Neural cell (in vitro differentiated cells): Measurements from ENCODE around the gene YLPM1. TPM values are rescaled to one million over a fixed set of nuclear protein-coding genes. Genes with fewer than 3 reads are reported as not detected.

Experiments
- H2AFZ ChIP-seq: fragments of 200-600, 300-800 bp; sonication (generic), shearing (Covaris generic); 2 replicates; pipeline ENCODE4 v1.6.0; 2014; ENCODE audit warnings: low read depth, mild to moderate bottlenecking, antibody characterized with exemption, low read length, moderate library complexity
- H3F3A ChIP-seq: fragments of 200-600 bp; shearing (Covaris generic); 2 replicates; pipeline ENCODE4 v1.6.1; 2016; ENCODE audit warnings: mild to moderate bottlenecking, moderate library complexity, mixed read lengths, antibody characterized with exemption, low read length; ENCODE audit not compliant: insufficient read depth, poor library complexity, severe bottlenecking
- H3K27ac ChIP-seq: fragments of 200-600, 300-800 bp; sonication (generic), shearing (Covaris generic); 2 replicates; pipeline ENCODE4 v1.5.1; 2014; ENCODE audit warnings: mild to moderate bottlenecking, low read length, moderate library complexity
- H3K27me3 ChIP-seq: fragments of 300-800, 200-600 bp; sonication (generic), shearing (Covaris generic); 2 replicates; pipeline ENCODE4 v1.6.0; 2014; ENCODE audit warnings: mild to moderate bottlenecking, low read depth, low read length, moderate library complexity; ENCODE audit not compliant: insufficient read depth
- H3K36me3 ChIP-seq: fragments of 300-800, 200-600 bp; sonication (generic), shearing (Covaris generic); 2 replicates; pipeline ENCODE4 v1.5.1; 2014; ENCODE audit warnings: mild to moderate bottlenecking, antibody characterized with exemption, low read length, moderate library complexity; ENCODE audit not compliant: insufficient read depth
- H3K4me2 ChIP-seq: fragments of 300-800, 200-600 bp; sonication (generic), shearing (Covaris generic); 2 replicates; pipeline ENCODE4 v1.6.0; 2014; ENCODE audit warnings: mild to moderate bottlenecking, low read length
- H3K4me3 ChIP-seq: fragments of 300-800, 200-600 bp; sonication (generic), shearing (Covaris generic); 2 replicates; pipeline ENCODE4 v1.5.1; 2014; ENCODE audit warnings: mild to moderate bottlenecking, low read length, moderate library complexity
- H3K79me2 ChIP-seq: fragments of 200-600 bp; shearing (Covaris generic); replicated peaks from 2 replicates; pipeline ENCODE4 v1.6.0; 2014; ENCODE audit warnings: mild to moderate bottlenecking, low read length, moderate library complexity; ENCODE audit not compliant: insufficient read depth
- H3K9ac ChIP-seq: fragments of 300-800, 200-600 bp; sonication (generic), shearing (Covaris generic); 2 replicates; pipeline ENCODE4 v1.6.1; 2016; ENCODE audit warnings: mild to moderate bottlenecking, low read length, mixed read lengths
- H3K9me2 ChIP-seq: fragments of 200-600 bp; shearing (Covaris generic); 2 replicates; pipeline ENCODE4 v1.6.1; 2016; ENCODE audit warnings: mild to moderate bottlenecking, low read length, mixed read lengths; ENCODE audit not compliant: insufficient read depth
- H3K9me3 ChIP-seq: fragments of 200-600, 300-800 bp; sonication (generic), shearing (Covaris generic); 2 replicates; pipeline ENCODE4 v1.6.1; 2016; ENCODE audit warnings: mild to moderate bottlenecking, mixed run types, low read length, moderate library complexity, mixed read lengths
- H4K20me1 ChIP-seq: fragments of 200-600 bp; shearing (Covaris generic); 2 replicates; pipeline ENCODE4 v1.6.1; 2016; ENCODE audit warnings: mild to moderate bottlenecking, mixed run types; ENCODE audit not compliant: insufficient read depth
- EP300 ChIP-seq: fragments of 450-650 bp; conservative IDR thresholded peaks from 2 replicates; pipeline ENCODE4 v1.6.1; 2014; ENCODE audit warnings: antibody characterized with exemption, mild to moderate bottlenecking, moderate library complexity; ENCODE audit not compliant: poor library complexity, severe bottlenecking
- EZH2 ChIP-seq: fragments of 200-600, 300-800 bp; shearing (Covaris generic), sonication (generic); IDR thresholded peaks from 2 replicates; pipeline ENCODE4 v1.6.1; 2014; ENCODE audit warnings: antibody characterized with exemption, low read length, borderline replicate concordance, mild to moderate bottlenecking; ENCODE audit not compliant: insufficient read depth, poor library complexity, severe bottlenecking
- MXI1 ChIP-seq: fragments of 450-650 bp; conservative IDR thresholded peaks from 2 replicates; pipeline ENCODE4 v1.6.1; 2014; ENCODE audit warnings: antibody characterized with exemption, mild to moderate bottlenecking; ENCODE audit not compliant: poor library complexity, severe bottlenecking
- POLR2AphosphoS5 ChIP-seq: IDR thresholded peaks from 2 replicates; pipeline ENCODE4 v1.6.1; 2012
- RAD21 ChIP-seq: fragments of 450-650 bp; conservative IDR thresholded peaks from 2 replicates; pipeline ENCODE4 v1.6.1; 2014; ENCODE audit warnings: antibody characterized with exemption, mild to moderate bottlenecking, moderate library complexity
- SMC3 ChIP-seq: fragments of 450-650 bp; conservative IDR thresholded peaks from 2 replicates; pipeline ENCODE4 v1.6.1; 2014; ENCODE audit warnings: antibody characterized with exemption, mild to moderate bottlenecking, moderate library complexity; ENCODE audit not compliant: poor library complexity
- TAF1 ChIP-seq: IDR thresholded peaks from 2 replicates; pipeline ENCODE4 v1.6.1; 2012; ENCODE audit warnings: low read depth
- polyA plus RNA-seq: library from polyadenylated mRNA; depleted of rRNA; stranded (reverse); fragments of >200 nt; gene quantifications from 2 replicates; pipeline ENCODE4 v1.2.3, GENCODE V29; 2014
- TF ChIP-seq, protein P1 (sequence below): fragments of 450-650 bp; IDR thresholded peaks from 2 replicates; pipeline ENCODE4 v1.5.1; 2014; ENCODE audit warnings: antibody characterized with exemption, mild to moderate bottlenecking, moderate library complexity; ENCODE audit not compliant: poor library complexity, severe bottlenecking
- TF ChIP-seq, protein P2 (sequence below): IDR thresholded peaks from 2 replicates; pipeline ENCODE4 v1.6.1; 2012; ENCODE audit warnings: borderline replicate concordance

Gene YLPM1
- polyA plus RNA-seq, 1 donor from 2014 or later, result 63.4 TPM

DNA sequence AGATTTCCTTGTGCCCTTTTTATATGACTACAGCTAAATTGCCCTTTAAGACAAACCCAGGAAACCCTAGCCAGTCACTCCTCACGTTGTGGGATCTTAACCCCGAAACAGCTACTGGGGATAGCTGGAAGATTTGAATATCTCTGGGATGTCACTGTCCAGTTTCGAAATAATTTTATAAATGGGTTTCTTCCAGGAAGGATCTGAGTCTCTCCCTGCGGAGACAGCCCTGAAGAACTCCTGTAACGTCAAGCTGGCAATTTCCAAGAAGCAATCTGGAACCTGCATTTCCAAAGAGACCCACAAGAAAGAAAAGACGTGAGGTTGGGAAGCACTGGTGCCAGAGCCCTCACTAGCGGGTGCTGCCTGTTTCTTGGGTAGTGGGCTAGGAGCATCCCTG, 91.9 kb downstream of the YLPM1 start:
- TF ChIP-seq MXI1 (no peak), RAD21 (no peak), SMC3 (no peak), POLR2AphosphoS5 (no peak), TAF1 (no peak), EP300 (no peak)
- TF ChIP-seq, protein P1, sequence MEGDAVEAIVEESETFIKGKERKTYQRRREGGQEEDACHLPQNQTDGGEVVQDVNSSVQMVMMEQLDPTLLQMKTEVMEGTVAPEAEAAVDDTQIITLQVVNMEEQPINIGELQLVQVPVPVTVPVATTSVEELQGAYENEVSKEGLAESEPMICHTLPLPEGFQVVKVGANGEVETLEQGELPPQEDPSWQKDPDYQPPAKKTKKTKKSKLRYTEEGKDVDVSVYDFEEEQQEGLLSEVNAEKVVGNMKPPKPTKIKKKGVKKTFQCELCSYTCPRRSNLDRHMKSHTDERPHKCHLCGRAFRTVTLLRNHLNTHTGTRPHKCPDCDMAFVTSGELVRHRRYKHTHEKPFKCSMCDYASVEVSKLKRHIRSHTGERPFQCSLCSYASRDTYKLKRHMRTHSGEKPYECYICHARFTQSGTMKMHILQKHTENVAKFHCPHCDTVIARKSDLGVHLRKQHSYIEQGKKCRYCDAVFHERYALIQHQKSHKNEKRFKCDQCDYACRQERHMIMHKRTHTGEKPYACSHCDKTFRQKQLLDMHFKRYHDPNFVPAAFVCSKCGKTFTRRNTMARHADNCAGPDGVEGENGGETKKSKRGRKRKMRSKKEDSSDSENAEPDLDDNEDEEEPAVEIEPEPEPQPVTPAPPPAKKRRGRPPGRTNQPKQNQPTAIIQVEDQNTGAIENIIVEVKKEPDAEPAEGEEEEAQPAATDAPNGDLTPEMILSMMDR, result no peak
- no peak overlapping the region for H3K4me2 ChIP-seq

DNA sequence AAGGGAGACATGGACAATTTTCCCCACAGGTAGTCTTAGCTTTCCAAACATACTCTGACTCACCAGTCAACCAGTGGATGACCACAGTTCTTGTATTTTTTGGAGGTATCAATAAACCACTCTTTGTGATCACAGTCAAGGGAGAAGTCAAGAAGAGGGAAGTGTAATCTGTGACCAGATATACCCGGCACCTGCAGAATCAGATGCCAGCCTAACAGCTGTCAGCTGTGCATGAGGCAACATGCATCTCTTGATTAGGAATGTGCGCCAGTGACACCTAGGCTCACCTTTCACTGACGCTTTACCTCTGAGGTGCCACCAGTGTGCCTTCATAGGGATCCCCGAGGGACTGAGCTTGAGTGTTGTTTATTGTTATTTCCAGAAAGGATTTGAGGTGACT, 92.8 kb downstream of the YLPM1 start:
- H3K79me2 ChIP-seq, result no peaks in the 10 kb centered on the region
- H3K4me3 ChIP-seq, result no peak overlapping the region
- H4K20me1 ChIP-seq, result no peaks in the 10 kb centered on the region
- H3K9me2 ChIP-seq, result no peaks in the 10 kb centered on the region
- no peaks in the 10 kb centered on the region for H3K27me3 ChIP-seq
- H3F3A ChIP-seq, result no peaks in the 10 kb centered on the region
- H3K9ac ChIP-seq, result no peak overlapping the region
- no peak overlapping the region for H2AFZ ChIP-seq
- H3K27ac ChIP-seq, result no peak overlapping the region
- no peak overlapping the region for H3K4me2 ChIP-seq
- no peak for TF ChIP-seq RAD21
- no peaks in the 10 kb centered on the region for H3K9me3 ChIP-seq
- H3K36me3 ChIP-seq, result no peaks in the 10 kb centered on the region

More for the DNA sequence above, 91.9 kb downstream of the YLPM1 start:
- H3K9me3 ChIP-seq, result no peaks in the 10 kb centered on the region
- H3K36me3 ChIP-seq, result no peaks in the 10 kb centered on the region
- no peaks in the 10 kb centered on the region for H3F3A ChIP-seq
- H3K27ac ChIP-seq, result no peak overlapping the region
- H3K4me3 ChIP-seq, result no peak overlapping the region
- no peaks in the 10 kb centered on the region for H3K9me2 ChIP-seq
- no peaks in the 10 kb centered on the region for H3K79me2 ChIP-seq
- no peak overlapping the region for H2AFZ ChIP-seq
- H4K20me1 ChIP-seq, result no peaks in the 10 kb centered on the region
- no peaks in the 10 kb centered on the region for H3K27me3 ChIP-seq
- no peak overlapping the region for H3K9ac ChIP-seq

DNA sequence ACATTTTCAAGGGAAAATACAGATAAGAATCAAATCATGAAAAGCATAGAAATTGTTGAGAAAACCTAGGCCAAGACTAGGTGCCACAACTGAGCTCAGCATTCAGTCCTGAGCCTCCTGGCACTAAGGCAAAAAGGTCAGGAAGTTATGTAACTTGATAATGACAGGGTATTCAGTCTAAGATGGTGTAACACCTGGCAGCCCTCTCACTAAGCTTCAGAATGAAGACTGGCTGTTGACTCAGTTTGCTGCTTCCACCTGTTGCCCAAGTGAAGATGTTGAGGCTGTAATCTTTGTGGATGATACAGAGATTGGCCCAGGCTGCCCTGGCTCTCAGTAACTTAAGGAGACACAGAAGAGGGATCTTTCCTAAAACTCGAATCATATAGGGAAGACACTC, 93.2 kb downstream of the YLPM1 start:
- H3K79me2 ChIP-seq, result no peaks in the 10 kb centered on the region
- H3K4me3 ChIP-seq, result no peak overlapping the region
- no peaks in the 10 kb centered on the region for H3K9me2 ChIP-seq
- H3K9ac ChIP-seq, result no peak overlapping the region
- no peaks in the 10 kb centered on the region for H3K36me3 ChIP-seq
- no peak overlapping the region for H3K27ac ChIP-seq
- H4K20me1 ChIP-seq, result no peaks in the 10 kb centered on the region
- H3F3A ChIP-seq, result no peaks in the 10 kb centered on the region
- H2AFZ ChIP-seq, result no peak overlapping the region
- no peaks in the 10 kb centered on the region for H3K27me3 ChIP-seq
- no peak overlapping the region for H3K4me2 ChIP-seq
- TF ChIP-seq MXI1 (no peak), EP300 (no peak), SMC3 (no peak), RAD21 (no peak), TAF1 (no peak), POLR2AphosphoS5 (no peak), EZH2 (no peak)
- TF ChIP-seq, protein P2, sequence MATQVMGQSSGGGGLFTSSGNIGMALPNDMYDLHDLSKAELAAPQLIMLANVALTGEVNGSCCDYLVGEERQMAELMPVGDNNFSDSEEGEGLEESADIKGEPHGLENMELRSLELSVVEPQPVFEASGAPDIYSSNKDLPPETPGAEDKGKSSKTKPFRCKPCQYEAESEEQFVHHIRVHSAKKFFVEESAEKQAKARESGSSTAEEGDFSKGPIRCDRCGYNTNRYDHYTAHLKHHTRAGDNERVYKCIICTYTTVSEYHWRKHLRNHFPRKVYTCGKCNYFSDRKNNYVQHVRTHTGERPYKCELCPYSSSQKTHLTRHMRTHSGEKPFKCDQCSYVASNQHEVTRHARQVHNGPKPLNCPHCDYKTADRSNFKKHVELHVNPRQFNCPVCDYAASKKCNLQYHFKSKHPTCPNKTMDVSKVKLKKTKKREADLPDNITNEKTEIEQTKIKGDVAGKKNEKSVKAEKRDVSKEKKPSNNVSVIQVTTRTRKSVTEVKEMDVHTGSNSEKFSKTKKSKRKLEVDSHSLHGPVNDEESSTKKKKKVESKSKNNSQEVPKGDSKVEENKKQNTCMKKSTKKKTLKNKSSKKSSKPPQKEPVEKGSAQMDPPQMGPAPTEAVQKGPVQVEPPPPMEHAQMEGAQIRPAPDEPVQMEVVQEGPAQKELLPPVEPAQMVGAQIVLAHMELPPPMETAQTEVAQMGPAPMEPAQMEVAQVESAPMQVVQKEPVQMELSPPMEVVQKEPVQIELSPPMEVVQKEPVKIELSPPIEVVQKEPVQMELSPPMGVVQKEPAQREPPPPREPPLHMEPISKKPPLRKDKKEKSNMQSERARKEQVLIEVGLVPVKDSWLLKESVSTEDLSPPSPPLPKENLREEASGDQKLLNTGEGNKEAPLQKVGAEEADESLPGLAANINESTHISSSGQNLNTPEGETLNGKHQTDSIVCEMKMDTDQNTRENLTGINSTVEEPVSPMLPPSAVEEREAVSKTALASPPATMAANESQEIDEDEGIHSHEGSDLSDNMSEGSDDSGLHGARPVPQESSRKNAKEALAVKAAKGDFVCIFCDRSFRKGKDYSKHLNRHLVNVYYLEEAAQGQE, result no peak
- TF ChIP-seq, protein P1, result no peak
- no peaks in the 10 kb centered on the region for H3K9me3 ChIP-seq
